ENCODE results near the gene RGPD5. TPM values are rescaled to one million over a fixed set of nuclear protein-coding genes. Genes with fewer than 3 reads are reported as not detected.
"Not testable (repeated sequence)": the region's sequence is repeated elsewhere in the genome, so short reads cannot be mapped to it uniquely, and the experiment has no call there.

RGPD5 gene
- total RNA-seq, 1 donor from 2014 or later, result 24.7 TPM

- H3K9me3 ChIP-seq (replicated peaks); H3K27ac ChIP-seq (replicated peaks); H3K4me1 ChIP-seq; intact Hi-C loops (cut with micrococcal nuclease); DNase-seq; H3K27me3 ChIP-seq (ENCODE audit: low read depth); H3K36me3 ChIP-seq; H3K4me3 ChIP-seq: not testable (repeated sequence)
Measured at GRCh38 chr2:109791530-109792279, 2.4 kb upstream of the RGPD5 start.

- H3K4me3 ChIP-seq; H3K36me3 ChIP-seq; H3K4me1 ChIP-seq; H3K9me3 ChIP-seq (replicated peaks); DNase-seq; H3K27ac ChIP-seq (replicated peaks); H3K27me3 ChIP-seq (ENCODE audit: low read depth); intact Hi-C loops (cut with micrococcal nuclease): not testable (repeated sequence)
Measured at GRCh38 chr2:109792659-109793058, 1.4 kb upstream of the RGPD5 start.

- H3K9me3 ChIP-seq (replicated peaks); DNase-seq; intact Hi-C loops (cut with micrococcal nuclease); H3K36me3 ChIP-seq; H3K4me3 ChIP-seq; H3K27me3 ChIP-seq (ENCODE audit: low read depth); H3K27ac ChIP-seq (replicated peaks); H3K4me1 ChIP-seq: not testable (repeated sequence)
Measured at GRCh38 chr2:109871129-109871751, 77.1 kb downstream of the RGPD5 start.

- intact Hi-C loops (cut with micrococcal nuclease); H3K36me3 ChIP-seq; H3K4me3 ChIP-seq; H3K9me3 ChIP-seq (replicated peaks); H3K27me3 ChIP-seq (ENCODE audit: low read depth); H3K4me1 ChIP-seq; DNase-seq; H3K27ac ChIP-seq (replicated peaks): not testable (repeated sequence)
Measured at GRCh38 chr2:109876625-109877024, 82.5 kb downstream of the RGPD5 start.

GRCh38 chr2:109882112-109882511 lies 88.0 kb downstream of the RGPD5 start:
- intact Hi-C loops (cut with micrococcal nuclease); H3K4me1 ChIP-seq; H3K9me3 ChIP-seq (replicated peaks); H3K27me3 ChIP-seq (ENCODE audit: low read depth); DNase-seq; H3K4me3 ChIP-seq; H3K36me3 ChIP-seq; H3K27ac ChIP-seq (replicated peaks): not testable (repeated sequence)

GRCh38 chr2:109888414-109888813 lies 94.3 kb downstream of the RGPD5 start:
- H3K9me3 ChIP-seq (replicated peaks), result not testable (repeated sequence)

GRCh38 chr2:109889909-109890308 lies 95.8 kb downstream of the RGPD5 start:
- intact Hi-C loops (cut with micrococcal nuclease); H3K4me1 ChIP-seq; H3K27ac ChIP-seq (replicated peaks); DNase-seq; H3K27me3 ChIP-seq (ENCODE audit: low read depth); H3K9me3 ChIP-seq (replicated peaks); H3K36me3 ChIP-seq; H3K4me3 ChIP-seq: not testable (repeated sequence)

More at GRCh38 chr2:109888414-109888813, 94.3 kb downstream of the RGPD5 start:
- H3K4me1 ChIP-seq; H3K27ac ChIP-seq (replicated peaks); intact Hi-C loops (cut with micrococcal nuclease); H3K4me3 ChIP-seq; DNase-seq; H3K27me3 ChIP-seq (ENCODE audit: low read depth); H3K36me3 ChIP-seq: not testable (repeated sequence)

- H3K4me1 ChIP-seq; H3K27ac ChIP-seq (replicated peaks); H3K36me3 ChIP-seq; H3K9me3 ChIP-seq (replicated peaks); DNase-seq; intact Hi-C loops (cut with micrococcal nuclease); H3K4me3 ChIP-seq; H3K27me3 ChIP-seq (ENCODE audit: low read depth): not testable (repeated sequence)
Measured at GRCh38 chr2:109891024-109891423, 96.9 kb downstream of the RGPD5 start.

- DNase-seq; H3K36me3 ChIP-seq; H3K9me3 ChIP-seq (replicated peaks); H3K27me3 ChIP-seq (ENCODE audit: low read depth); H3K27ac ChIP-seq (replicated peaks); intact Hi-C loops (cut with micrococcal nuclease); H3K4me1 ChIP-seq; H3K4me3 ChIP-seq: not testable (repeated sequence)
Measured at GRCh38 chr2:109893736-109894135, 99.6 kb downstream of the RGPD5 start.

- H3K4me3 ChIP-seq; H3K27me3 ChIP-seq (ENCODE audit: low read depth); H3K36me3 ChIP-seq; DNase-seq; H3K4me1 ChIP-seq; H3K27ac ChIP-seq (replicated peaks); intact Hi-C loops (cut with micrococcal nuclease); H3K9me3 ChIP-seq (replicated peaks): not testable (repeated sequence)
Measured at GRCh38 chr2:109894141-109894540, 100.0 kb downstream of the RGPD5 start.

GRCh38 chr2:109895090-109895869 lies 101.2 kb downstream of the RGPD5 start:
- DNase-seq; H3K4me3 ChIP-seq; H3K4me1 ChIP-seq; H3K27ac ChIP-seq (replicated peaks); intact Hi-C loops (cut with micrococcal nuclease); H3K9me3 ChIP-seq (replicated peaks); H3K36me3 ChIP-seq; H3K27me3 ChIP-seq (ENCODE audit: low read depth): not testable (repeated sequence)

GRCh38 chr2:109896212-109896611 lies 102.1 kb downstream of the RGPD5 start:
- H3K27me3 ChIP-seq (ENCODE audit: low read depth); DNase-seq; intact Hi-C loops (cut with micrococcal nuclease): not testable (repeated sequence)

GRCh38 chr2:109897769-109898461 lies 103.8 kb downstream of the RGPD5 start:
- H3K27me3 ChIP-seq (ENCODE audit: low read depth); H3K9me3 ChIP-seq (replicated peaks); H3K4me1 ChIP-seq; H3K27ac ChIP-seq (replicated peaks); DNase-seq; H3K4me3 ChIP-seq; intact Hi-C loops (cut with micrococcal nuclease); H3K36me3 ChIP-seq: not testable (repeated sequence)

More at GRCh38 chr2:109896212-109896611, 102.1 kb downstream of the RGPD5 start:
- H3K4me1 ChIP-seq; H3K9me3 ChIP-seq (replicated peaks); H3K27ac ChIP-seq (replicated peaks); H3K36me3 ChIP-seq; H3K4me3 ChIP-seq: not testable (repeated sequence)
